Effector memory CD4-positive, alpha-beta T cell (primary cell): ENCODE results near the gene SYNJ2.

Experiments
- DNase-seq, 3 donors: peaks; one replicate each; pipeline ENCODE4 v3.0.0-alpha.2; 2020
- H3K27ac ChIP-seq: 2 replicates; pipeline ENCODE4 v1.7.0; 2013; ENCODE audit warnings: mild to moderate bottlenecking, low read length, moderate library complexity; ENCODE audit not compliant: insufficient read depth, poor library complexity, severe bottlenecking
- H3K27me3 ChIP-seq: replicated peaks from 2 replicates; pipeline ENCODE4 v1.7.0; 2013; ENCODE audit warnings: mild to moderate bottlenecking, low read length; ENCODE audit not compliant: insufficient read depth, control insufficient read depth, poor library complexity, severe bottlenecking
- H3K36me3 ChIP-seq: 2 replicates; pipeline ENCODE4 v1.7.0; 2013; ENCODE audit warnings: mild to moderate bottlenecking, low read length, moderate library complexity; ENCODE audit not compliant: control insufficient read depth, insufficient read depth
- H3K4me1 ChIP-seq: 2 replicates; pipeline ENCODE4 v1.7.0; 2013; ENCODE audit warnings: low read length, mild to moderate bottlenecking; ENCODE audit not compliant: control insufficient read depth, insufficient read depth, poor library complexity, severe bottlenecking
- H3K4me3 ChIP-seq: 2 replicates; pipeline ENCODE4 v1.7.0; 2013; ENCODE audit warnings: low read length, low read depth, mild to moderate bottlenecking; ENCODE audit not compliant: insufficient read depth, poor library complexity, severe bottlenecking
- H3K9me3 ChIP-seq: 2 replicates; pipeline ENCODE4 v1.7.0; 2013; ENCODE audit warnings: mild to moderate bottlenecking, low read length, moderate library complexity; ENCODE audit not compliant: control insufficient read depth

Gene SYNJ2

DNA sequence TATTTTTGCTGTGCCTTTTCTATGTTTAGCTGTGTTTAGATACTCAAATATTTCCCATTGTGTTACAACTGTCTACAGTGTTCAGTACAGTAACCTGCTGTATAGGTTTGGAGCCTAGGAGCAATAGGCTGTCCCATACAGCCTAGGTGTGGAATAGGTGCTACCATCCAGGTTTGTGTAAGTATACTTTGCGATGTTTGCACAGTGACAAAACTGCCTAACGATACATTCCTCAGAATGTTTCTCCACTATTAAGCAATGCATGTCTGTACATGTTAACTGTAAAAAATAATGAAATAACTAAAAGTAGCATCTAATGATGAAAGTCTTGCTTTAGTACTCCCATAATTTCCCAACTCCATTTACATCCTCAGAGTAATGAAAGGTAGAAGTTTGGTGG is 140.4 kb downstream of the SYNJ2 start:
- DNase-seq, result no peak
- H3K27me3 ChIP-seq, result no peaks in the 10 kb centered on the region
- no peaks in the 10 kb centered on the region for H3K4me1 ChIP-seq
- H3K9me3 ChIP-seq, result no peaks in the 10 kb centered on the region
- H3K27ac ChIP-seq, result no peak overlapping the region
- no peaks in the 10 kb centered on the region for H3K36me3 ChIP-seq
- no peak overlapping the region for H3K4me3 ChIP-seq

DNA sequence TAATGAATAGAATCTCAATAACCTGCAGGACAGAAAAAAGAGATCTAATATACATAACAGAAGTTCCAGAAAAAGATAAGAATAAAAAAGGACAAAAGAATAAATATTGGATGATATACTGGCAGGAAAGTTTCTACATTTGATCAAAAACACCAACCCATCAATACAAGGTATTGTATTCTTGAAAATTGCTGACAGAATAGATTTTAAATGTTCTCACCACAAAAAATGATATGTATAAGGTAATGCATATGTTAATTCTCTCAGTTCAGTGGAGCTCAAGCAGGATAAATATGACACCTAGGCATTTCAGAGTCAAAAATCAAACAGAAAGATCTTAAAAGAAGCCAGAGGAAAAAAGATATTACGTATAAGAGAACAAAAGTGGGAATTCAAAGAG is 142.6 kb downstream of the SYNJ2 start:
- no peaks in the 10 kb centered on the region for H3K9me3 ChIP-seq
- no peaks in the 10 kb centered on the region for H3K27me3 ChIP-seq
- peaks cover 4% of the 10 kb centered on the region for H3K36me3 ChIP-seq
- H3K27ac ChIP-seq, result no peak overlapping the region
- no peak for DNase-seq
- H3K4me3 ChIP-seq, result no peak overlapping the region
- no peaks in the 10 kb centered on the region for H3K4me1 ChIP-seq

- Histone ChIP-seq H3K27me3 (no peaks in the 10 kb centered on the region), H3K4me3 (no peak overlapping the region), H3K36me3 (peaks cover 4% of the 10 kb centered on the region), H3K4me1 (no peaks in the 10 kb centered on the region), H3K9me3 (no peaks in the 10 kb centered on the region), H3K27ac (no peak overlapping the region)
- no peak for DNase-seq
These were observed 143.6 kb downstream of the SYNJ2 start for GRCh38 chr6:158125271-158125670.

DNA sequence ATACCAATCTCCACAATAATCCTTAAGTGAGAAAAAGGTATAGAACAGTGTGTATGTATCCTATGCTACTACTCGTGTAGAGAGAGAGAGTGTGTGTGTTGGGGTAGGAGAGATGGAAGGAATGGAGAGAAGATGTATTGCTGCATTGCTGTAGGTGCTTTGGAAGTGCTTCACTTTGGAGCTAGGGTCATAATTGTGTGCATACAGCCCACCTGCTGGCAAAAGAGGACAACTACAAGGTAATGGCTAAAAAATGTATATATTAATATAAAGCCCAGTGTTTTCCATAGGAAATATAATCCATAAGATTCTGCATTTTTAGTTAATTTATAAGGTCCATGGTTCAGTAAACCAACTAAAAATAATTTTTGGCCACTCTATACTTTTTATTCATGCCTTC is 150.3 kb downstream of the SYNJ2 start:
- Histone ChIP-seq H3K27me3 (no peaks in the 10 kb centered on the region), H3K4me1 (no peaks in the 10 kb centered on the region), H3K27ac (no peak overlapping the region), H3K4me3 (no peak overlapping the region), H3K9me3 (no peaks in the 10 kb centered on the region), H3K36me3 (peaks cover 4% of the 10 kb centered on the region)
- no peak for DNase-seq

GRCh38 chr6:158142789-158143188 is 161.1 kb downstream of the SYNJ2 start:
- no peaks in the 10 kb centered on the region for H3K9me3 ChIP-seq
- H3K4me3 ChIP-seq, result no peak overlapping the region
- no peak for DNase-seq
- H3K27me3 ChIP-seq, result no peaks in the 10 kb centered on the region
- H3K4me1 ChIP-seq, result no peaks in the 10 kb centered on the region
- H3K36me3 ChIP-seq, result no peaks in the 10 kb centered on the region
- H3K27ac ChIP-seq, result no peak overlapping the region

DNA sequence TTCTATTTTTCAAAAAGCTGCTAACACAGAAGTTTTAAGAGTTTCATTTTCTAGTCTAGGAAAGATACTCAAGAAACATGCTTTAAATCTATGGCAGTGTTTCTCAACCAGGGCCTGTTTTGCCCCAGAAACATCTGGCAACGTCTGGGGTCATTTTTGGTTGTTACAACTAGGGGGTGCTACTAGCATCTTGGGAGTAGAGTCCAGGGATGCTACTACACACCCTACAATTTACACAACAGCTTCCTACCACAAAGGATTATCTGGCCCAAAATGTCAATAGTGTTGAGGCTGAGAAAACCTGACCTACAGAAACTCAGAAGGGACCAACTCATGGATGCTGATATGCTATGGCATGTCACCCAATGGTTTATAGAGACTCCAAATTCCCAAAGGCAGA is 162.0 kb downstream of the SYNJ2 start:
- Histone ChIP-seq H3K4me3 (no peak overlapping the region), H3K9me3 (no peaks in the 10 kb centered on the region)
- DNase-seq, result no peak

More for the DNA sequence above, 162.0 kb downstream of the SYNJ2 start:
- H3K27ac ChIP-seq, result no peak overlapping the region
- no peaks in the 10 kb centered on the region for H3K36me3 ChIP-seq
- no peaks in the 10 kb centered on the region for H3K27me3 ChIP-seq
- H3K4me1 ChIP-seq, result no peaks in the 10 kb centered on the region
